HG03571 (cell line): ENCODE results near the gene KCNC2.

Experiments
- ATAC-seq: cut with Tn5 transposase; IDR thresholded peaks from one replicate; pipeline ENCODE4 v1.9.1; 2021; ENCODE audit not compliant: unreplicated experiment

Gene KCNC2

GRCh38 chr12:75162845-75163244 lies 46.8 kb downstream of the KCNC2 start:
- no peak for ATAC-seq

- ATAC-seq = no peak
Measured at GRCh38 chr12:75161488-75161887, 48.2 kb downstream of the KCNC2 start.

GRCh38 chr12:75157385-75157784 lies 52.3 kb downstream of the KCNC2 start:
- no peak for ATAC-seq

GRCh38 chr12:75155962-75156361 lies 53.7 kb downstream of the KCNC2 start:
- ATAC-seq = no peak

- ATAC-seq = no peak
Measured at GRCh38 chr12:75154388-75154787, 55.3 kb downstream of the KCNC2 start.

- ATAC-seq = no peak
Measured at GRCh38 chr12:75139196-75139595, 70.4 kb downstream of the KCNC2 start.

- ATAC-seq = no peak
Measured at GRCh38 chr12:75137896-75138295, 71.7 kb downstream of the KCNC2 start.

GRCh38 chr12:75135026-75135425 lies 74.6 kb downstream of the KCNC2 start:
- ATAC-seq = no peak

- ATAC-seq = no peak
Measured at GRCh38 chr12:75130811-75131210, 78.8 kb downstream of the KCNC2 start.

- no peak for ATAC-seq
Measured at GRCh38 chr12:75129275-75129674, 80.4 kb downstream of the KCNC2 start.

GRCh38 chr12:75121036-75121705 lies 88.5 kb downstream of the KCNC2 start:
- ATAC-seq = no peak

- ATAC-seq = no peak
Measured at GRCh38 chr12:75120311-75120711, 89.3 kb downstream of the KCNC2 start.

- no peak for ATAC-seq
Measured at GRCh38 chr12:75116646-75117198, 92.9 kb downstream of the KCNC2 start.

- no peak for ATAC-seq
Measured at GRCh38 chr12:75115748-75116147, 93.9 kb downstream of the KCNC2 start.

GRCh38 chr12:75103822-75104221 lies 105.8 kb downstream of the KCNC2 start:
- ATAC-seq = no peak

- no peak for ATAC-seq
Measured at GRCh38 chr12:75101781-75102180, 107.9 kb downstream of the KCNC2 start.

- no peak for ATAC-seq
Measured at GRCh38 chr12:75099210-75099609, 110.4 kb downstream of the KCNC2 start.

- ATAC-seq = no peak
Measured at GRCh38 chr12:75097003-75097402, 112.6 kb downstream of the KCNC2 start.

GRCh38 chr12:75087654-75088053 lies 122.0 kb downstream of the KCNC2 start:
- ATAC-seq = no peak

GRCh38 chr12:75086091-75087038 lies 123.3 kb downstream of the KCNC2 start:
- ATAC-seq = no peak

- no peak for ATAC-seq
Measured at GRCh38 chr12:75081305-75081704, 128.3 kb downstream of the KCNC2 start.

- ATAC-seq = no peak
Measured at GRCh38 chr12:75080582-75080981, 129.1 kb downstream of the KCNC2 start.
